ENCODE measurements around the gene ABCA1.

Gene ABCA1

DNA sequence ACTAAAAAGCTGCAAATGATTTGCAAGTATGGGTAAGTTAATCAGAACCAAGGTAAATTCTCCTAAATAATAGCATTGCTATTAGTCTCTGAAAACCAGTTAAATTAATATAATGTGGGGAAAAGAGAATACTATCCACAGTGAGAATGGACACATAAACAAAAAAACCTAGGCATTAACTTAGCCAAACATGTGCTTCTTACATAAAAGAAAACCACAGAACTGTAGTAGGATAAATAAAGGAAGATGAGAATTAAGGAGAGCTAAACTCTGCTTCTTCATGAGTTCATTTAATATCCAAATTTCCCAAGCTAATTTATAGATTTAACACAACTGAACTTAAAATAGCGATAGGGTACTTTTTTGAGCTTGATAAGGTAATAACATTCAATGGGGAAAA is 31.8 kb downstream of the ABCA1 start:
- TF ChIP-seq, protein P1, sequence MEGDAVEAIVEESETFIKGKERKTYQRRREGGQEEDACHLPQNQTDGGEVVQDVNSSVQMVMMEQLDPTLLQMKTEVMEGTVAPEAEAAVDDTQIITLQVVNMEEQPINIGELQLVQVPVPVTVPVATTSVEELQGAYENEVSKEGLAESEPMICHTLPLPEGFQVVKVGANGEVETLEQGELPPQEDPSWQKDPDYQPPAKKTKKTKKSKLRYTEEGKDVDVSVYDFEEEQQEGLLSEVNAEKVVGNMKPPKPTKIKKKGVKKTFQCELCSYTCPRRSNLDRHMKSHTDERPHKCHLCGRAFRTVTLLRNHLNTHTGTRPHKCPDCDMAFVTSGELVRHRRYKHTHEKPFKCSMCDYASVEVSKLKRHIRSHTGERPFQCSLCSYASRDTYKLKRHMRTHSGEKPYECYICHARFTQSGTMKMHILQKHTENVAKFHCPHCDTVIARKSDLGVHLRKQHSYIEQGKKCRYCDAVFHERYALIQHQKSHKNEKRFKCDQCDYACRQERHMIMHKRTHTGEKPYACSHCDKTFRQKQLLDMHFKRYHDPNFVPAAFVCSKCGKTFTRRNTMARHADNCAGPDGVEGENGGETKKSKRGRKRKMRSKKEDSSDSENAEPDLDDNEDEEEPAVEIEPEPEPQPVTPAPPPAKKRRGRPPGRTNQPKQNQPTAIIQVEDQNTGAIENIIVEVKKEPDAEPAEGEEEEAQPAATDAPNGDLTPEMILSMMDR (IDR thresholded peaks at IDR 0.05; ENCODE audit: borderline replicate concordance, control extremely low read depth, extremely low read depth, insufficient read depth, missing control alignments), result no peak
- in situ Hi-C loops (cut with MboI; ENCODE audit: low sequenced_read_pairs, unreplicated experiment), result no loop called here

DNA sequence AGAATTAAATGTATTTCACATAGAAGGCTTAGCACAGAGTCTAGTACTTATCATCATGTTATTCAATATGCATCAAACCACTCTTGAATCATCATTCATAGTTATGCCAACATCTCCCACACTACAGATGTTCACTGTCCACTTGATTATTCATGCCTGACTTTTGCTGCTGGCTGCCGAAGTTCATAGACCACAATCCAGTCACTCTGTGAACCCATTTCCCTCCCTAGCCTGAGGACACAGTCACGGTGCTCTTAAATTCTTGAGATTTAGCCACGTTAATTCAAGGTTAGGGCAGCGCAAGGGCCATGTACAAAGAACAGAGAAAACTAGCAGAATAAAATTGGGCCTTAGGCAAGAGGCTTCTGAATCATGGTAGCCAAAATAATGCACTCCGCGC is 32.4 kb downstream of the ABCA1 start:
- no peak for DNase-seq (ENCODE audit: low spot score)
- in situ Hi-C loops (cut with MboI; ENCODE audit: low sequenced_read_pairs, unreplicated experiment), result no loop called here
- TF ChIP-seq, protein P1 (IDR thresholded peaks at IDR 0.05; ENCODE audit: borderline replicate concordance, control extremely low read depth, extremely low read depth, insufficient read depth, missing control alignments), result no peak

More for the DNA sequence above, 31.8 kb downstream of the ABCA1 start:
- DNase-seq (ENCODE audit: low spot score), result no peak

DNA sequence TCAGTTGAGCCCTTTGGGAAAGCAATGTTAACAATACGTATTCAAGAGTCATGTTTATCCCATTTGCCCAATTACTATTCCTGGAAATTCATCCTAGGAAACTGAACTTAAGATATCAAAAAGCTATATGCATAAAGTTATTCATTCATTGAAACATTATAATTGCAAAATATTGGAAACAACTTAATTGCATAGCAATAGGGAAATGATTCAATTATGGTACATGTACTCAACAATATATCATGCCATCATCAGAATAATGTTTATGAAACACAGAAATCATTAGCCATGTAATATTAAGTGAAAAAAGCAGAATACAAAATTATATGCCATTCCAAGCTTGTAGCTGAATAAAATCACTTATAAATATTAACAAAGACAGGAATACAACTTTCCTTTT is 35.3 kb downstream of the ABCA1 start:
- in situ Hi-C loops (cut with MboI; ENCODE audit: low sequenced_read_pairs, unreplicated experiment), result no loop called here

DNA sequence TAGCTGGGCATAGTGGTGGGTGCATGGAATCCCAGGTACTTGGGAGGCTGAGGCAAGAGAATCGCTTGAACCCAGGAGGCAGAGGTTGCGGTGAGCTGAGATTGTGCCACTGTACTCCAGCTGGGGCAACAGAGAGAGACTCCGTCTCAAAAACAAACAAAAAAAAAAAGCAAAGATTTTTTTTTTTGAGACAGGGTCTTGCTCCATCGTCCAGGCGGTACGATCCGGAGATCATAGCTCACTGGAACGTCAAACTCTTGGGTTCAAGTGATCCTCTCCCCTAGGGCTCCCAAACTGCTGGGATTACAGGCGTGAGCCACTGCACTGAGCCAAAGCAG is 37.6 kb downstream of the ABCA1 start:
- in situ Hi-C loops (cut with MboI; ENCODE audit: low sequenced_read_pairs, unreplicated experiment), result no loop called here
- DNase-seq (ENCODE audit: low spot score), result no peak
- TF ChIP-seq, protein P1 (IDR thresholded peaks at IDR 0.05; ENCODE audit: borderline replicate concordance, control extremely low read depth, extremely low read depth, insufficient read depth, missing control alignments), result no peak

More for the DNA sequence above, 35.3 kb downstream of the ABCA1 start:
- TF ChIP-seq, protein P1 (IDR thresholded peaks at IDR 0.05; ENCODE audit: borderline replicate concordance, control extremely low read depth, extremely low read depth, insufficient read depth, missing control alignments), result no peak
- DNase-seq (ENCODE audit: low spot score), result no peak

DNA sequence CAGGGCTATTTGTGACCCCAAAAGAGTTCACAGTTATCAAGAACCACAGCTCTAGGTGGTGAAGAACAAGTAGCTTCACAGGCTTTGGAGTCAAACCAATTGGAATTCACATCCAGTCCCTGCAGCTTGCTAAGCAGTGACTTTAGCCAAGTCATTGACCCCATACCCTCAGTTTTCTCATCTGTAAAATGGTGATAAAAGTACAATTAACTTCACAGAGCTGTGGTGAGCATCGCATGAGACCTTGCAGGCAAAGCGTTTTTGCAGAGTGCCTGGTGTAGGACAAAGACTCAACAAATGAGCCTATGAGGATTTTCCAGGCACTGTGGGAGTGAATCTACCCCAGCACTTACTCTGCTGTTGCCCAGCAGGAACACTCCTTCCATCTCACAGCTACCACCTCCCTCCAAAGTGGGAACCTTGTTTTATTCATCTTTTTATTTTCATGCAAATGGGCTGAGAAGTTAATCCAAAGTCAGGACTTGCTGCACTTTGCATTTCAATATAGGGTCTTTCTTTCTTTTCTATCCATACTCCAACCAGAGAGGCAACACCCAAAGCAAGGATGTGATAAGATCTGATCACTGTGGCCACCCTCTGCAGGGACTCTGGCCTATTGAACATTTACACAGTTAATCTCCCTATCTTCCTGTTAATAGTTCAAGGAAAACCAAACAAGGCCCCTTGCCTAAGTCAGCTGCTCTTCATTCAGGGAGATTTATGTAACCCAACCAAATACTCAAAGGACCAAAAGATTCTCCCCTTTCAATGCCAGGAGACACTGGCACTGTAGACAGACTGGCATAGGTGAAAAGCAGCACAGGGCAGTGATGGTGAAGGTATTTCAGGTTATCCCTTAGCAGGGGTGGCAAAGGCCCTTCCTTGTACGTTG is 41.9 kb downstream of the ABCA1 start:
- in situ Hi-C loops (cut with MboI; ENCODE audit: low sequenced_read_pairs, unreplicated experiment), result no loop called here
- TF ChIP-seq, protein P1 (IDR thresholded peaks at IDR 0.05; ENCODE audit: borderline replicate concordance, control extremely low read depth, extremely low read depth, insufficient read depth, missing control alignments), result no peak

DNA sequence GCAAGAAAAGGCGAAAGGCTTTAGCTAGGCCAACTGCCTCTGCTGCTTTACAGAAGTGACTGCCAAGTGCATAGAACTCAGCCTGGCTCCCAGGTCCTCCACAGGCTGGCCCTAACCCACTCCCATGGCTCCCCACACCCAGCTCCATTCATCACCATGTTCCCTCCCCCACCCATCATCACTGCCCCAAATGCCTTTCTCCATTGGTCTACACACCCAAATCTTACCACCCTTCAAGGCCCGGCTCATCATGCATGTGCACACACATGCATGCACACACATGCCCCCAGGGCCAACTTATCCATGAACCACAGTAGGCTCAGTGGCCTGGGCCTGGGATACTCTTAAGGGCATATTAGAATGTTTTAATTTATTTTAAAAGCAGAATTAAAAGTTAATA is 44.8 kb downstream of the ABCA1 start:
- TF ChIP-seq, protein P1 (IDR thresholded peaks at IDR 0.05; ENCODE audit: borderline replicate concordance, control extremely low read depth, extremely low read depth, insufficient read depth, missing control alignments), result no peak
- in situ Hi-C loops (cut with MboI; ENCODE audit: low sequenced_read_pairs, unreplicated experiment), result no loop called here
- no peak for DNase-seq (ENCODE audit: low spot score)

More for the DNA sequence above, 41.9 kb downstream of the ABCA1 start:
- DNase-seq (ENCODE audit: low spot score), result no peak
